CD14-positive monocyte (primary cell): ENCODE data around the gene HERC5. TPM values are rescaled to one million over a fixed set of nuclear protein-coding genes. Genes with fewer than 3 reads are reported as not detected.

Experiments used
- DNase-seq, 3 donors: peaks; one replicate each; pipeline ENCODE4 v3.0.0-alpha.2; 2011 to 2022
- H2AFZ ChIP-seq: 2 replicates; pipeline ENCODE4 v1.6.0; 2012; ENCODE audit warnings: mild to moderate bottlenecking, low read depth, low read length, inconsistent platforms; ENCODE audit not compliant: insufficient read depth, poor library complexity, severe bottlenecking
- H3K27ac ChIP-seq, 2 donors: 1 replicate in 1 of 2; 2 replicates in 1 of 2; pipeline ENCODE4 v1.5.1; 2012 to 2013; ENCODE audit warnings: low read length in 2 of 2, control low read depth in 1 of 2, inconsistent platforms in 1 of 2, low read depth in 1 of 2, mild to moderate bottlenecking in 1 of 2
- H3K27me3 ChIP-seq, 2 donors: one replicate each; pipeline versions ENCODE4 v1.6.0 to v1.6.1; 2011 to 2013; ENCODE audit warnings: low read length in 2 of 2; ENCODE audit not compliant: control insufficient read depth in 2 of 2, insufficient read depth in 2 of 2
- H3K36me3 ChIP-seq, 2 donors: replicated peaks in 1 of 2; 1 replicate in 1 of 2; 2 replicates in 1 of 2; pipeline versions ENCODE4 v1.5.1 to v1.6.1; 2012 to 2013; ENCODE audit warnings: low read length in 2 of 2, control low read depth in 1 of 2, inconsistent platforms in 1 of 2, mild to moderate bottlenecking in 1 of 2; ENCODE audit not compliant: insufficient read depth in 2 of 2, control insufficient read depth in 1 of 2
- H3K4me1 ChIP-seq, 2 donors: 1 replicate in 1 of 2; 2 replicates in 1 of 2; pipeline versions ENCODE4 v1.5.1 to v1.6.1; 2012 to 2013; ENCODE audit warnings: low read length in 2 of 2, control low read depth in 1 of 2, inconsistent platforms in 1 of 2, mild to moderate bottlenecking in 1 of 2, moderate library complexity in 1 of 2; ENCODE audit not compliant: insufficient read depth in 2 of 2, control insufficient read depth in 1 of 2
- H3K4me2 ChIP-seq: replicated peaks from 2 replicates; pipeline ENCODE3; 2012; ENCODE audit warnings: low read length, moderate library complexity, mild to moderate bottlenecking; ENCODE audit not compliant: poor library complexity, severe bottlenecking; ENCODE audit errors: extremely low read depth
- H3K4me3 ChIP-seq, 3 experiments: fragments of 200-600 bp in 1 of 3; sonication (generic) in 1 of 3; replicated peaks in 1 of 3; 1 replicate in 2 of 3; 2 replicates in 1 of 3; pipeline ENCODE4 v1.5.1; 2011 to 2013; ENCODE audit warnings: low read length in 3 of 3, mild to moderate bottlenecking in 3 of 3, control low read depth in 2 of 3, low read depth in 2 of 3, inconsistent platforms in 1 of 3, moderate library complexity in 1 of 3
- H3K79me2 ChIP-seq: 2 replicates; pipeline ENCODE4 v1.6.0; 2012; ENCODE audit warnings: mild to moderate bottlenecking, control low read depth, inconsistent platforms, low read length, moderate library complexity; ENCODE audit not compliant: insufficient read depth
- H3K9ac ChIP-seq: 2 replicates; pipeline ENCODE4 v1.6.0; 2017; ENCODE audit warnings: low read length, mild to moderate bottlenecking; ENCODE audit not compliant: insufficient read depth, poor library complexity, severe bottlenecking
- H3K9me3 ChIP-seq, 2 donors: replicated peaks in 1 of 2; 1 replicate in 1 of 2; 2 replicates in 1 of 2; pipeline versions ENCODE4 v1.5.1 to v1.6.1; 2012 to 2013; ENCODE audit warnings: low read length in 2 of 2, control low read depth in 1 of 2; ENCODE audit not compliant: control insufficient read depth in 1 of 2, insufficient read depth in 1 of 2
- H4K20me1 ChIP-seq: 2 replicates; pipeline ENCODE4 v1.6.0; 2012; ENCODE audit warnings: mild to moderate bottlenecking, low read length, control low read depth, moderate library complexity; ENCODE audit not compliant: insufficient read depth
- H3K27ac Mint-ChIP-seq, 7 donors: one replicate each; pipeline ENCODE4 v1.8.0; 2020; ENCODE audit warnings: mild to moderate bottlenecking in 7 of 7, mixed read lengths in 7 of 7, moderate library complexity in 6 of 7, inconsistent platforms in 2 of 7
- H3K27me3 Mint-ChIP-seq, 3 donors: one replicate each; pipeline ENCODE4 v1.8.0; 2021 to 2022; ENCODE audit warnings: low read depth in 3 of 3, mild to moderate bottlenecking in 3 of 3, mixed read lengths in 3 of 3, moderate library complexity in 3 of 3, inconsistent platforms in 1 of 3
- H3K36me3 Mint-ChIP-seq, 2 donors: one replicate each; pipeline ENCODE4 v1.8.0; 2020; ENCODE audit warnings: mixed read lengths in 2 of 2, inconsistent platforms in 1 of 2, mild to moderate bottlenecking in 1 of 2
- H3K4me1 Mint-ChIP-seq: one replicate; pipeline ENCODE4 v1.8.0; 2020; ENCODE audit warnings: mild to moderate bottlenecking, mixed read lengths
- H3K4me3 Mint-ChIP-seq, 2 donors: one replicate each; pipeline ENCODE4 v1.8.0; 2020; ENCODE audit warnings: mild to moderate bottlenecking in 2 of 2, mixed read lengths in 2 of 2, moderate library complexity in 1 of 2
- H3K9me3 Mint-ChIP-seq, 7 donors: one replicate each; pipeline ENCODE4 v1.8.0; 2020 to 2022; ENCODE audit warnings: mixed read lengths in 7 of 7, mild to moderate bottlenecking in 6 of 7, moderate library complexity in 6 of 7, inconsistent platforms in 2 of 7
- CTCF ChIP-seq: fragments of 200-600 bp; IDR thresholded peaks from one replicate; pipeline ENCODE4 v1.8.0; 2022; ENCODE audit warnings: antibody characterized with exemption, mild to moderate bottlenecking
- WGBS: methylation state at CpG from one replicate; pipeline ENCODE4 v1.1.5; 2013; ENCODE audit warnings: missing lambda C conversion rate; ENCODE audit not compliant: insufficient coverage; 5-methylcytosine and 5-hydroxymethylcytosine counted together
- intact Hi-C, 2 donors: fragments of 100-400 bp; cut with micrococcal nuclease; formaldehyde crosslinking; loops; one replicate each; pipeline versions ENCODE4 v1.15.0 to v1.15.1; 2023
- polyA plus RNA-seq, 3 donors: library from polyadenylated mRNA; depleted of rRNA in 1 of 3; unstranded in 2 of 3; stranded (reverse) in 1 of 3; fragments of 300-500 nt in 2 of 3; fragments of >200 nt in 1 of 3; fragmentation: Illumina TruSeq in 2 of 3; gene quantifications; 1 replicate in 2 of 3; 2 replicates in 1 of 3; pipeline ENCODE4 v1.2.3, GENCODE V29; 2012 to 2021

Gene HERC5
- polyA plus RNA-seq, 3 donors: 2.9 to 10.4 (median 8.1) TPM

- Histone ChIP-seq H3K79me2 (no peaks in the 10 kb centered on the region), H3K4me2 (no peak overlapping the region), H3K9me3 (no peaks in the 10 kb centered on the region), H3K9ac (no peak overlapping the region), H3K4me1 (no peaks in the 10 kb centered on the region), H3K36me3 (peaks cover 4 to 26% of the 10 kb centered on the region in 2 donors), H3K4me3 (no peak overlapping the region), H2AFZ (no peak overlapping the region), H4K20me1 (no peaks in the 10 kb centered on the region), H3K27me3 (no peaks in the 10 kb centered on the region), H3K27ac (no peak overlapping the region)
- intact Hi-C loops: no loop called here
- Mint-ChIP-seq H3K4me3 (no peak overlapping the region), H3K36me3 (peaks cover 23 to 26% of the 10 kb centered on the region in 2 donors), H3K9me3 (peaks cover 3 to 12% (median 7%) of the 10 kb centered on the region in 7 donors), H3K27me3 (peaks cover 0 to 1% (median 0%) of the 10 kb centered on the region in 3 donors), H3K4me1 (no peaks in the 10 kb centered on the region), H3K27ac (no peak overlapping the region)
- no peak for DNase-seq
- no peak for TF ChIP-seq CTCF
- WGBS: 92% methylated on average over 2 of the region's 5 CpGs
These were observed 13.4 kb upstream of the HERC5 start for GRCh38 chr4:88443486-88443885.

- WGBS: 94% methylated on average over 4 of the region's 4 CpGs
- intact Hi-C loops: no loop called here
- no peak overlapping the region for H3K4me3 Mint-ChIP-seq
- no peaks in the 10 kb centered on the region for H3K4me1 Mint-ChIP-seq
- no peak overlapping the region for H3K27ac Mint-ChIP-seq
- no peaks in the 10 kb centered on the region for H3K9me3 ChIP-seq
- H3K4me2 ChIP-seq: no peak overlapping the region
- H3K9ac ChIP-seq: no peak overlapping the region
- H3K79me2 ChIP-seq: no peaks in the 10 kb centered on the region
- no peaks in the 10 kb centered on the region for H4K20me1 ChIP-seq
- H3K36me3 ChIP-seq: peaks cover 4 to 21% of the 10 kb centered on the region in 2 donors
- H3K27me3 ChIP-seq: no peaks in the 10 kb centered on the region
- no peak overlapping the region for H3K27ac ChIP-seq
- H3K36me3 Mint-ChIP-seq: peaks cover 17% of the 10 kb centered on the region in 2 donors
- H3K27me3 Mint-ChIP-seq: peaks cover 0 to 1% (median 0%) of the 10 kb centered on the region in 3 donors
- TF ChIP-seq CTCF: no peak
- H3K4me3 ChIP-seq: no peak overlapping the region
- H3K4me1 ChIP-seq: no peaks in the 10 kb centered on the region
- no peak overlapping the region for H2AFZ ChIP-seq
- no peak for DNase-seq
- peaks cover 3 to 12% (median 7%) of the 10 kb centered on the region in 7 donors for H3K9me3 Mint-ChIP-seq
These were observed 11.7 kb upstream of the HERC5 start for GRCh38 chr4:88445252-88445651.
